MM.1S (cell line): ENCODE data around the gene CLMN.

ENCODE experiments used
- DNase-seq: peaks from one replicate; pipeline ENCODE4 v3.0.0-alpha.2; 2015
- H2AFZ ChIP-seq: fragments of 300-600 bp; sonication (generic); 2 replicates; pipeline ENCODE4 v1.6.0; 2016; ENCODE audit warnings: antibody characterized with exemption, low read length
- H3F3A ChIP-seq: fragments of 300-600 bp; sonication (generic); 2 replicates; pipeline ENCODE4 v1.6.1; 2016; ENCODE audit warnings: mild to moderate bottlenecking, antibody characterized with exemption, low read length, moderate library complexity, mixed read lengths; ENCODE audit not compliant: insufficient read depth
- H3K27ac ChIP-seq: fragments of 300-600 bp; sonication (generic); 2 replicates; pipeline ENCODE4 v1.5.1; 2016; ENCODE audit warnings: mild to moderate bottlenecking, low read length
- H3K27me3 ChIP-seq: fragments of 300-600 bp; sonication (generic); replicated peaks from 2 replicates; pipeline ENCODE4 v1.6.0; 2016; ENCODE audit warnings: low read length; ENCODE audit not compliant: insufficient read depth
- H3K36me3 ChIP-seq: fragments of 300-600 bp; sonication (generic); replicated peaks from 2 replicates; pipeline ENCODE4 v1.6.1; 2016; ENCODE audit warnings: mild to moderate bottlenecking, low read length, mixed read lengths; ENCODE audit not compliant: insufficient read depth
- H3K4me1 ChIP-seq: fragments of 300-600 bp; sonication (generic); 2 replicates; pipeline ENCODE4 v1.6.1; 2016; ENCODE audit warnings: low read length, mixed read lengths
- H3K4me2 ChIP-seq: fragments of 300-600 bp; sonication (generic); 2 replicates; pipeline ENCODE4 v1.6.0; 2016; ENCODE audit warnings: low read depth, low read length
- H3K4me3 ChIP-seq: fragments of 300-600 bp; sonication (generic); 2 replicates; pipeline ENCODE4 v1.5.1; 2016; ENCODE audit warnings: low read length, mixed read lengths
- H3K79me2 ChIP-seq: fragments of 300-600 bp; sonication (generic); 2 replicates; pipeline ENCODE4 v1.6.1; 2016; ENCODE audit warnings: mixed run types, low read length, mixed read lengths
- H3K9ac ChIP-seq: fragments of 300-600 bp; sonication (generic); 2 replicates; pipeline ENCODE4 v1.6.1; 2016; ENCODE audit warnings: low read length, mixed read lengths
- H3K9me2 ChIP-seq: fragments of 300-600 bp; sonication (generic); replicated peaks from 2 replicates; pipeline ENCODE4 v1.6.1; 2016; ENCODE audit warnings: mild to moderate bottlenecking, low read length, mixed read lengths; ENCODE audit not compliant: insufficient read depth
- H3K9me3 ChIP-seq: fragments of 300-600 bp; sonication (generic); replicated peaks from 2 replicates; pipeline ENCODE4 v1.6.1; 2016; ENCODE audit warnings: mild to moderate bottlenecking, low read length, mixed read lengths; ENCODE audit not compliant: insufficient read depth
- H4K20me1 ChIP-seq: fragments of 300-600 bp; sonication (generic); 2 replicates; pipeline ENCODE4 v1.6.1; 2016; ENCODE audit warnings: mild to moderate bottlenecking, low read length, moderate library complexity, mixed read lengths; ENCODE audit not compliant: insufficient read depth
- CTCF ChIP-seq: fragments of 300-600 bp; sonication (generic); IDR thresholded peaks from 2 replicates; pipeline ENCODE4 v1.5.1; 2016; ENCODE audit warnings: antibody characterized with exemption, low read length, mixed read lengths
- EZH2 ChIP-seq: fragments of 300-600 bp; sonication (generic); optimal IDR thresholded peaks from 2 replicates; pipeline ENCODE3; 2017; ENCODE audit warnings: low read depth, mild to moderate bottlenecking, antibody characterized with exemption, low read length, mixed read lengths
- EZH2phosphoT487 ChIP-seq: fragments of 300-600 bp; sonication (generic); IDR thresholded peaks from 2 replicates; pipeline ENCODE4 v1.6.1; 2018; ENCODE audit warnings: antibody characterized with exemption, low read length

The CLMN gene

GRCh38 chr14:95233702-95234241 lies 85.9 kb downstream of the CLMN start:
- no peak overlapping the region for H3K27ac ChIP-seq
- no peak overlapping the region for H3K4me2 ChIP-seq
- no peaks in the 10 kb centered on the region for H3K9me2 ChIP-seq
- H3K79me2 ChIP-seq: no peaks in the 10 kb centered on the region
- H4K20me1 ChIP-seq: no peaks in the 10 kb centered on the region
- H3K9me3 ChIP-seq: no peaks in the 10 kb centered on the region
- TF ChIP-seq EZH2 (no peak), EZH2phosphoT487 (no peak), CTCF (no peak)
- H3K4me1 ChIP-seq: no peaks in the 10 kb centered on the region
- H3K4me3 ChIP-seq: no peak overlapping the region
- H3K9ac ChIP-seq: no peak overlapping the region
- H3F3A ChIP-seq: no peaks in the 10 kb centered on the region
- no peaks in the 10 kb centered on the region for H3K36me3 ChIP-seq
- no peak overlapping the region for H2AFZ ChIP-seq
- no peak for DNase-seq
- no peaks in the 10 kb centered on the region for H3K27me3 ChIP-seq

GRCh38 chr14:95232894-95233584 lies 86.7 kb downstream of the CLMN start:
- Histone ChIP-seq H3K27me3 (no peaks in the 10 kb centered on the region), H3F3A (no peaks in the 10 kb centered on the region), H3K9me3 (no peaks in the 10 kb centered on the region), H3K4me1 (no peaks in the 10 kb centered on the region), H3K4me2 (no peak overlapping the region), H3K9me2 (no peaks in the 10 kb centered on the region), H3K9ac (no peak overlapping the region), H3K79me2 (no peaks in the 10 kb centered on the region), H2AFZ (no peak overlapping the region), H3K36me3 (no peaks in the 10 kb centered on the region), H3K27ac (no peak overlapping the region), H4K20me1 (no peaks in the 10 kb centered on the region), H3K4me3 (no peak overlapping the region)
- TF ChIP-seq CTCF (no peak), EZH2phosphoT487 (no peak), EZH2 (no peak)
- no peak for DNase-seq

- no peaks in the 10 kb centered on the region for H3F3A ChIP-seq
- H3K36me3 ChIP-seq: no peaks in the 10 kb centered on the region
- no peaks in the 10 kb centered on the region for H3K79me2 ChIP-seq
- no peak for DNase-seq
- H3K4me1 ChIP-seq: no peaks in the 10 kb centered on the region
- no peaks in the 10 kb centered on the region for H4K20me1 ChIP-seq
- H2AFZ ChIP-seq: no peak overlapping the region
- TF ChIP-seq CTCF: no peak
- no peak overlapping the region for H3K27ac ChIP-seq
- no peaks in the 10 kb centered on the region for H3K9me2 ChIP-seq
- H3K9ac ChIP-seq: no peak overlapping the region
- no peak overlapping the region for H3K4me3 ChIP-seq
- H3K27me3 ChIP-seq: no peaks in the 10 kb centered on the region
- no peaks in the 10 kb centered on the region for H3K9me3 ChIP-seq
- no peak overlapping the region for H3K4me2 ChIP-seq
These were observed 87.6 kb downstream of the CLMN start for GRCh38 chr14:95231966-95232633.
